PC-3 (cell line): ENCODE results near the gene KRTAP1-3. TPM values are rescaled to one million over a fixed set of nuclear protein-coding genes. Genes with fewer than 3 reads are reported as not detected.
"Not testable (repeated sequence)": the region's sequence is repeated elsewhere in the genome, so short reads cannot be mapped to it uniquely, and the experiment has no call there.

Experiments
- ATAC-seq: fragments of 200-7000 bp; cut with Tn5 transposase; 2 replicates; pipeline ENCODE4 v1.9.1; 2020; ENCODE audit warnings: mild to moderate bottlenecking, moderate library complexity
- BruUV-seq: library from RNA; stranded (reverse); fragments of 400-500 nt; replicated peaks from 2 replicates; lab custom pipeline; 2021; lab: Mats Ljungman, UMichigan
- CTCF ChIA-PET: fragments of 300-600 bp; sonication (Branson Sonifier 250); formaldehyde crosslinking; loops from one replicate; lab custom pipeline; 2022; ENCODE audit warnings: antibody characterized with exemption; lab: Charles Lee
- POLR2A ChIA-PET: fragments of 300-600 bp; sonication (Branson Sonifier 250); formaldehyde crosslinking; loops from one replicate; lab custom pipeline; 2022; ENCODE audit warnings: antibody characterized with exemption; ENCODE audit not compliant: unreplicated experiment; lab: Charles Lee
- DNase-seq: peaks from one replicate; pipeline ENCODE4 v3.0.0-alpha.2; 2015
- H2AFZ ChIP-seq: fragments of 300-600 bp; sonication (generic); 2 replicates; pipeline ENCODE4 v1.6.0; 2016; ENCODE audit warnings: antibody characterized with exemption, low read length
- H3F3A ChIP-seq: fragments of 300-600 bp; sonication (generic); one replicate; pipeline ENCODE4 v1.6.0; 2017; ENCODE audit warnings: antibody characterized with exemption, low read length, control low read depth, mild to moderate bottlenecking; ENCODE audit not compliant: unreplicated experiment
- H3K27ac ChIP-seq: fragments of 300-600 bp; sonication (generic); 2 replicates; pipeline ENCODE4 v1.5.1; 2016; ENCODE audit warnings: mild to moderate bottlenecking, low read length
- H3K27me3 ChIP-seq: fragments of 300-600 bp; sonication (generic); 2 replicates; pipeline ENCODE4 v1.6.1; 2016; ENCODE audit warnings: low read length, mixed read lengths
- H3K36me3 ChIP-seq: fragments of 300-600 bp; sonication (generic); 2 replicates; pipeline ENCODE4 v1.6.1; 2016; ENCODE audit warnings: low read depth, mixed run types, low read length, mixed read lengths
- H3K4me1 ChIP-seq: fragments of 300-600 bp; sonication (generic); 2 replicates; pipeline ENCODE4 v1.5.1; 2016; ENCODE audit warnings: low read length; ENCODE audit not compliant: insufficient read depth
- H3K4me2 ChIP-seq: fragments of 300-600 bp; sonication (generic); 2 replicates; pipeline ENCODE4 v1.6.0; 2016; ENCODE audit warnings: low read length
- H3K4me3 ChIP-seq: fragments of 300-600 bp; sonication (generic); 2 replicates; pipeline ENCODE4 v1.5.1; 2016; ENCODE audit warnings: mild to moderate bottlenecking, low read length, mixed read lengths
- H3K79me2 ChIP-seq: fragments of 300-600 bp; sonication (generic); 2 replicates; pipeline ENCODE4 v1.6.1; 2017; ENCODE audit warnings: low read length, mixed read lengths
- H3K9ac ChIP-seq: fragments of 300-600 bp; sonication (generic); 2 replicates; pipeline ENCODE4 v1.6.0; 2016; ENCODE audit warnings: mild to moderate bottlenecking, low read length
- H3K9me2 ChIP-seq: fragments of 300-600 bp; sonication (generic); replicated peaks from 2 replicates; pipeline ENCODE4 v1.6.1; 2016; ENCODE audit warnings: mixed run types, low read length, mixed read lengths
- H3K9me3 ChIP-seq: fragments of 300-600 bp; sonication (generic); 2 replicates; pipeline ENCODE4 v1.6.1; 2016; ENCODE audit warnings: low read length, mixed read lengths
- H4K20me1 ChIP-seq: fragments of 300-600 bp; sonication (generic); 2 replicates; pipeline ENCODE4 v1.6.1; 2016; ENCODE audit warnings: low read length, mixed read lengths
- EZH2 ChIP-seq: fragments of 300-600 bp; sonication (generic); IDR thresholded peaks from one replicate; pipeline ENCODE4 v1.6.1; 2017; ENCODE audit warnings: antibody characterized with exemption, mild to moderate bottlenecking, low read length; ENCODE audit not compliant: unreplicated experiment
- EZH2phosphoT487 ChIP-seq: fragments of 300-600 bp; sonication (generic); IDR thresholded peaks from 2 replicates; pipeline ENCODE4 v1.6.1; 2018; ENCODE audit warnings: mild to moderate bottlenecking, antibody characterized with exemption, low read length, borderline replicate concordance
- intact Hi-C: fragments of 100-400 bp; cut with micrococcal nuclease; formaldehyde crosslinking; loops from 2 replicates; pipeline ENCODE4 v1.9.0; 2023
- total RNA-seq: library from RNA; depleted of rRNA; stranded (reverse); fragments of >200 nt; gene quantifications from 2 replicates; pipeline ENCODE4 v1.2.3, GENCODE V29; 2014
- TF ChIP-seq, protein P1 (sequence below): fragments of 300-600 bp; sonication (generic); conservative IDR thresholded peaks from 2 replicates; pipeline ENCODE4 v1.5.1; 2017; ENCODE audit warnings: antibody characterized with exemption, low read depth, mild to moderate bottlenecking, low read length

The KRTAP1-3 gene
- total RNA-seq, 1 experiment from 2014 or later: not detected

DNA sequence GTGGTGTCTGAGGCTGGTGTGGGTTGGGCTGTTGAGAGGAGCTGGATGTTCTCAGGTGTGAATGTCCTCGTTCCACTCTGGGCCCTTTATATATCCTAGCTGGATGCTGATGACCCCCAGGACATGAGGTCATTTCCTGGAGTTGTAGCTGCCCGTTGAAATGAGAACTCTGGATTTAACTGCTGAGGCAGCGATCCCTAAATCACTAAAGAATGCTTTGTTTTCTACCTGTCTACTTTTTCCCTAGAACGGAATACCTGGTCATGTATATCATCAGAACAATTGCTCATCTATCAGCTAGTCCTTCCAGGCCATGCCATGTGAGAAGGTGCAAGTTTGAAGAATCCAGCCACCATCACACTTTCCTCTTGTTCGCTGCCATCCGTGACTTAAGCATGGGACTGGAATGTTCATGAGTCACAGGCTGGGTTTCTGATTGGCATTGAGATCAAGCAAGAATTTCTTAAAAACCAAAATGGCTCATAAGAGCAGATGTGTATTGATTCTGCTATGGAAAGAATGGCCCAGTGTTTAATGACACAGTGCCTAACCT, 25.5 kb upstream of the KRTAP1-3 start, which contains the start of gene KRTAP2-3:
Gene KRTAP2-3, minus strand, starts transcription at position 63 of the 553 bp plus-strand sequence. CDS start 64 bp downstream, outside the sequence.
- H3K27ac ChIP-seq: peak within 1 kb of the TSS; percentile 94
- no TSS peak for BruUV-seq
- no peaks in the 10 kb centered on the region for H3K9me3 ChIP-seq
- ChIA-PET POLR2A (no interaction called here), CTCF (no interaction called here)
- no peak for TF ChIP-seq EZH2phosphoT487
- no peak for TF ChIP-seq EZH2
- TF ChIP-seq, protein P1, sequence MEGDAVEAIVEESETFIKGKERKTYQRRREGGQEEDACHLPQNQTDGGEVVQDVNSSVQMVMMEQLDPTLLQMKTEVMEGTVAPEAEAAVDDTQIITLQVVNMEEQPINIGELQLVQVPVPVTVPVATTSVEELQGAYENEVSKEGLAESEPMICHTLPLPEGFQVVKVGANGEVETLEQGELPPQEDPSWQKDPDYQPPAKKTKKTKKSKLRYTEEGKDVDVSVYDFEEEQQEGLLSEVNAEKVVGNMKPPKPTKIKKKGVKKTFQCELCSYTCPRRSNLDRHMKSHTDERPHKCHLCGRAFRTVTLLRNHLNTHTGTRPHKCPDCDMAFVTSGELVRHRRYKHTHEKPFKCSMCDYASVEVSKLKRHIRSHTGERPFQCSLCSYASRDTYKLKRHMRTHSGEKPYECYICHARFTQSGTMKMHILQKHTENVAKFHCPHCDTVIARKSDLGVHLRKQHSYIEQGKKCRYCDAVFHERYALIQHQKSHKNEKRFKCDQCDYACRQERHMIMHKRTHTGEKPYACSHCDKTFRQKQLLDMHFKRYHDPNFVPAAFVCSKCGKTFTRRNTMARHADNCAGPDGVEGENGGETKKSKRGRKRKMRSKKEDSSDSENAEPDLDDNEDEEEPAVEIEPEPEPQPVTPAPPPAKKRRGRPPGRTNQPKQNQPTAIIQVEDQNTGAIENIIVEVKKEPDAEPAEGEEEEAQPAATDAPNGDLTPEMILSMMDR: no peak
- H3K4me3 ChIP-seq: no peak within 1 kb of the TSS
- no peaks in the 10 kb centered on the region for H3K9me2 ChIP-seq
- H3K4me2 ChIP-seq: peak within 1 kb of the TSS; percentile 54
- peak within 1 kb of the TSS; percentile 57 for H3K9ac ChIP-seq
- DNase-seq (peak; percentile 86), ATAC-seq (peak; percentile 48)
- no peaks in the 10 kb centered on the region for H3K79me2 ChIP-seq
- no peaks in the 10 kb centered on the region for H4K20me1 ChIP-seq
- H3F3A ChIP-seq: peaks cover 8% of the 10 kb centered on the region
- peaks cover 67% of the 10 kb centered on the region for H3K4me1 ChIP-seq
- H2AFZ ChIP-seq: no peak within 1 kb of the TSS
- intact Hi-C loops: loop anchor here (5.0 to 10.0 kb wide), 3 partner anchors 55 to 155 kb away; partner anchors contain the start of gene KRTAP3-1
- H3K36me3 ChIP-seq: no peaks in the 10 kb centered on the region
- H3K27me3 ChIP-seq: no peaks in the 10 kb centered on the region

- H3K4me1 ChIP-seq: peaks cover 61% of the 10 kb centered on the region
- H3K9ac ChIP-seq: peak overlapping the region; percentile 57
- intact Hi-C loops: loop anchor here (2.0 to 10.0 kb wide), 5 partner anchors 55 to 263 kb away; partner anchors contain the start of gene KRTAP3-1
- H3K27me3 ChIP-seq, H3K9me2 ChIP-seq, H3K79me2 ChIP-seq, H3K9me3 ChIP-seq, H4K20me1 ChIP-seq, H3K36me3 ChIP-seq, H3F3A ChIP-seq, H2AFZ ChIP-seq, H3K4me3 ChIP-seq, BruUV-seq, CTCF ChIA-PET: not testable (repeated sequence)
- ATAC-seq (peak; percentile 18), DNase-seq (peak; percentile 81)
- peak overlapping the region; percentile 94 for H3K27ac ChIP-seq
- POLR2A ChIA-PET: interaction anchor here (0.5 to 0.6 kb wide), 2 partner anchors 20 to 72 kb away, joined by 3 to 5 read pairs; no protein-coding TSS in a partner anchor
- peak overlapping the region; percentile 54 for H3K4me2 ChIP-seq
Measured at GRCh38 chr17:41059276-41060051, 24.8 kb upstream of the KRTAP1-3 start.

DNA sequence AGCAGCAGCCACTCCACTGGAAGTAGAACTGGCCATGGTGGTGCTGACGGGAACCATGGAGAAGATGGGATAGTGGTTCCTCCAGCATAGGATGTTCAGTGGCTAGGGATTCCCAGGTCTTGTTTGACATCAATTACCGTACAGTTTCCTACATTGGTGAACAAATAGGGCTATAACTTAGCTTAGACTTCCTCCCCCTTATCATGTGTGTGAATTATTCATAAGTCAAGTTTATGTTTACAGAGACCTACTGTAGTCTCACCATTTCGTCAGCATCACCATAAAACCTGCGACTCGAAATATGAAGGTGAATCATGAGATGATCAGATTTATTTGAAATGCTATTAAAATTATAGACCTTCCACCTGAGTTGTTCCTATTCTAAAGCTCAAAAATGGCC, 24.1 kb upstream of the KRTAP1-3 start:
- Histone ChIP-seq H3K9ac (peak overlapping the region; percentile 57), H4K20me1 (no peaks in the 10 kb centered on the region), H3F3A (peaks cover 8% of the 10 kb centered on the region), H3K9me2 (no peaks in the 10 kb centered on the region), H3K27me3 (no peaks in the 10 kb centered on the region), H3K79me2 (no peaks in the 10 kb centered on the region), H3K4me3 (no peak overlapping the region), H3K36me3 (no peaks in the 10 kb centered on the region), H3K9me3 (no peaks in the 10 kb centered on the region), H3K4me2 (peak overlapping the region; percentile 54), H2AFZ (no peak overlapping the region), H3K27ac (peak overlapping the region; percentile 94), H3K4me1 (peaks cover 55% of the 10 kb centered on the region)
- intact Hi-C loops: loop anchor here (2.0 kb wide), 2 partner anchors 150 to 264 kb away; no protein-coding TSS in a partner anchor
- ChIA-PET CTCF (no interaction called here), POLR2A (interaction anchor here (0.5 to 0.6 kb wide), 2 partner anchors 20 to 73 kb away, joined by 3 to 5 read pairs; no protein-coding TSS in a partner anchor)
- BruUV-seq: no TSS peak
- ATAC-seq (peak; percentile 80), DNase-seq (peak; percentile 89)
- no peak for TF ChIP-seq EZH2phosphoT487
- TF ChIP-seq EZH2: no peak
- TF ChIP-seq, protein P1: no peak
